Mesothelial cell of epicardium (in vitro differentiated cells): ENCODE measurements around the gene DHX58. TPM values are rescaled to one million over a fixed set of nuclear protein-coding genes. Genes with fewer than 3 reads are reported as not detected.

Source experiments
- DNase-seq, 2 experiments: peaks; one replicate each; pipeline ENCODE4 v3.0.0; 2021; ENCODE audit warnings: low spot score in 2 of 2; ENCODE audit not compliant: unreplicated experiment in 2 of 2
- H3K27ac Mint-ChIP-seq: 2 replicates; pipeline ENCODE4 v1.8.0; 2021; ENCODE audit warnings: mixed read lengths
- H3K27me3 Mint-ChIP-seq: 2 replicates; pipeline ENCODE4 v1.8.0; 2021; ENCODE audit warnings: low read depth, mixed read lengths
- H3K36me3 Mint-ChIP-seq: 2 replicates; pipeline ENCODE4 v1.8.0; 2021; ENCODE audit warnings: mixed read lengths
- H3K4me1 Mint-ChIP-seq: 2 replicates; pipeline ENCODE4 v1.8.0; 2021; ENCODE audit warnings: mixed read lengths
- H3K4me3 Mint-ChIP-seq: 2 replicates; pipeline ENCODE4 v1.8.0; 2021; ENCODE audit warnings: mild to moderate bottlenecking, moderate library complexity, mixed read lengths
- H3K9me3 Mint-ChIP-seq: 2 replicates; pipeline ENCODE4 v1.8.0; 2021; ENCODE audit warnings: mixed read lengths
- CTCF ChIP-seq: fragments of 200-600 bp; sonication (generic); IDR thresholded peaks from one replicate; pipeline ENCODE4 v1.5.0; 2021; ENCODE audit warnings: antibody characterized with exemption; ENCODE audit not compliant: unreplicated experiment
- total RNA-seq: library from RNA; stranded (reverse); gene quantifications from 3 replicates; pipeline ENCODE4 v1.2.1, GENCODE V29; 2021

Gene DHX58
- total RNA-seq, 1 donor from 2014 or later = 11.3 TPM

GRCh38 chr17:42068979-42069378 lies 43.5 kb downstream of the DHX58 start:
- Mint-ChIP-seq H3K4me1 (peaks cover 10% of the 10 kb centered on the region), H3K36me3 (no peaks in the 10 kb centered on the region), H3K9me3 (no peaks in the 10 kb centered on the region), H3K4me3 (no peak overlapping the region), H3K27ac (no peak overlapping the region), H3K27me3 (peaks cover 36% of the 10 kb centered on the region)
- no peak for DNase-seq
- no peak for TF ChIP-seq CTCF

DNA sequence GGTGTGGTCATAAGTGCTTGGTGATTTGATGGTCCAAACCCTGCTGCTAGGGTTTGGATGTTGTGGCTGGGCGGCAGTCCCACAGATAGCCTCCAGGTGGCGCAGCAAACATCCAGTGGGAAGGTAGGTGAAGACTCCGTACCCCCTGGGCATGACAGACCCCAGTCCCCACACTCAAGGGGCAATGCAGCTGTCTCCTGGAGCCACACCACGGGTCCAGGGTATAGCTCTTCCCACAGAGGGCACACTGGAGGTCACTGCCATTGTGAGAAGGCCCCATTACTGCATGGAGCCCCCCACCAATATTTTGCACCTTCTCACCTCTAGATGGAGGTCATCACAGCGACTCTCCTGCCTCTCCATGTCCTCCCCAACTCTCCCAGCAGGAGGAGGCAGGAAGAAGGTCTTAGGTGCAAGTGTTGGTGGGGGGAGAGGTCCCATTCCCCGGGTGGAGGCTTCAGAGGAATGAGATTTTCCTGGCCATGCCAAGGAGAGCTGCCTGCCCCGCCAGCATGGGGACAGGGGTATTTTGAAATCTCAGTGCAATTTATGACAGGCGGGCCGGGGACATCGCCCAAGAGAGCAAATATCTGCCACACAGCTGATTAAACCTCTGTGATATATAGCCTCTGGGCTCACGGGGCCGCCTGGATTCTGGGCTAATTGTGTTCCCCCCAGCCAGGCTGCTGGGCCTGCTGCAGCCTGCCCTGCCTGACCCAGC lies 45.0 kb downstream of the DHX58 start:
- Mint-ChIP-seq H3K4me1 (peaks cover 10% of the 10 kb centered on the region), H3K4me3 (no peak overlapping the region), H3K9me3 (no peaks in the 10 kb centered on the region), H3K27ac (no peak overlapping the region), H3K27me3 (peaks cover 23% of the 10 kb centered on the region), H3K36me3 (no peaks in the 10 kb centered on the region)
- DNase-seq = peak in 1 of 2 experiments; percentile 84
- TF ChIP-seq CTCF = peak; percentile 95

GRCh38 chr17:42065201-42065600 lies 47.3 kb downstream of the DHX58 start:
- no peak for DNase-seq
- TF ChIP-seq CTCF = no peak
- Mint-ChIP-seq H3K4me1 (peaks cover 10% of the 10 kb centered on the region), H3K9me3 (no peaks in the 10 kb centered on the region), H3K27me3 (peaks cover 3% of the 10 kb centered on the region), H3K4me3 (no peak overlapping the region), H3K27ac (no peak overlapping the region), H3K36me3 (no peaks in the 10 kb centered on the region)

DNA sequence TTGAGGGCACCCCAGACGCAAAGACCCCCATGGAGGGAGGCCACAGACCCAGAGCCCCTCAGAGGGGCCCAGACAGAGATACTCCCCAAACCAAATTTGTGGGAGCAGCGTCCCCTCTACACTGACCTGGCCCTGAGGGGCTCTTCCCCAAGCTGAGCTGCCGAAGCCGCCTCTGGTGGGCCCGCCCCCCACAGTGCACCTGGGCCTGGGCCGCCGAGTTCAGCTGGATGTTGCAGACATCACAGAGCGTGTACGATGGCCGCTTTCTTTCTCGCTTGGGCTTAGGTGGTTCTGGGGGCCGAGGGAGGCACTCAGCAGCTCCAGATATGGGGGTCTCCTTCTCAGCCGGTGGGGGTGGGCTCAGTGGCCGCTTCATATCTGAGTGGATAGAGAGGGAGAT lies 49.8 kb downstream of the DHX58 start:
- no peak overlapping the region for H3K27ac Mint-ChIP-seq
- no peak overlapping the region for H3K4me3 Mint-ChIP-seq
- H3K4me1 Mint-ChIP-seq = peaks cover 6% of the 10 kb centered on the region
- H3K27me3 Mint-ChIP-seq = peaks cover 3% of the 10 kb centered on the region
- no peak for DNase-seq
- no peak for TF ChIP-seq CTCF
- H3K36me3 Mint-ChIP-seq = no peaks in the 10 kb centered on the region
- H3K9me3 Mint-ChIP-seq = no peaks in the 10 kb centered on the region

GRCh38 chr17:42061646-42062487 lies 50.6 kb downstream of the DHX58 start:
- no peak for DNase-seq
- H3K4me3 Mint-ChIP-seq = no peak overlapping the region
- no peaks in the 10 kb centered on the region for H3K9me3 Mint-ChIP-seq
- TF ChIP-seq CTCF = no peak
- no peaks in the 10 kb centered on the region for H3K36me3 Mint-ChIP-seq
- H3K27ac Mint-ChIP-seq = no peak overlapping the region
- peaks cover 2% of the 10 kb centered on the region for H3K4me1 Mint-ChIP-seq
- H3K27me3 Mint-ChIP-seq = peaks cover 3% of the 10 kb centered on the region
